ENCODE measurements around the gene TSPEAR.

- TF ChIP-seq CTCF (IDR thresholded peaks at IDR 0.05): no peak
- no peak for TF ChIP-seq POLR2A (IDR thresholded peaks at IDR 0.05)
Observed at GRCh38 chr21:44735821-44736220, 24.4 kb upstream of the TSPEAR start.

Data from testis (tissue), 2 donors.